ENCODE results near the gene SIRT7. TPM values are rescaled to one million over a fixed set of nuclear protein-coding genes. Genes with fewer than 3 reads are reported as not detected.

SIRT7 gene
- total RNA-seq, 2 experiments from 2014 or later = 56.7 to 57.5 TPM

DNA sequence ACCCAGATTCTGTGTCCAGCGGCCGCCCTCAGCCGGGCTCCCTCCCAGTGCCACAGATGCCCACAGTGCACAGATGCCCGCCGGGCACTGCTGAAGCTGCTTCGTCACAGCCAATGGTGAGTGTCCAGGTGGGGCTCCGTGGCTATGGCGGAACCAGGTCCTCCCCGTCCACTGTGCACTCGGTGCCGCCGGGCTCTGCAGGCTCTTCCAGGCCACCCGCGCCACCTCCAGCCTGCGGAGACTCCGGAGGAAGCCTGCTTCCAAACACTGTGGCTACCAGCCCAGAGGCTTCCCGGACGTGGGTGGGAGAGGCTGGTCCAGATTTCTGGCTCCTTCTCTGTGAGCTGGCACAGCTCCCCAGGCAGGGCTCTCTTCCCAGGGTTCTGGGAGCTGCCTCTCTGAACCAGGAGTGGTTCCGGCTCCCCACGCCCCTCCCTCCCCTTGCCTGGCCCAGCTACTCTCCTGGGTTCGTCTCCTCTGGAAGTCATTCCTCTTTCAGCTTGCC is 22.0 kb upstream of the SIRT7 start:
- Histone ChIP-seq H3K9me3 (ENCODE audit: control insufficient read depth in 1 of 2, insufficient read depth in 1 of 2, low read length in 2 of 2) (peaks cover 0 to 11% of the 10 kb centered on the region in 2 experiments), H3K36me3 (ENCODE audit: insufficient read depth, low read length) (no peaks in the 10 kb centered on the region), H3K4me1 (ENCODE audit: insufficient read depth, low read length) (peaks cover 16% of the 10 kb centered on the region), H3K27me3 (ENCODE audit: control insufficient read depth in 1 of 2, insufficient read depth in 2 of 2, low read length in 2 of 2) (peaks cover 0 to 9% of the 10 kb centered on the region in 2 experiments), H3K27ac (ENCODE audit: low read depth in 1 of 2, low read length in 2 of 2) (no peak overlapping the region), H3K4me3 (ENCODE audit: low read length) (no peak overlapping the region)
- no peak overlapping the region for H3K27ac Mint-ChIP-seq
- DNase-seq (no peak), ATAC-seq (ENCODE audit: poor library complexity) (no peak)
- H3K27me3 Mint-ChIP-seq = peaks cover 6% of the 10 kb centered on the region
- CTCF ChIA-PET = interaction anchor here (1.9 kb wide), 1 partner anchor 20 kb away, joined by 4 read pairs; no protein-coding TSS in a partner anchor
- peak overlapping the region; percentile 38 for H3K4me3 Mint-ChIP-seq
- POLR2A ChIA-PET = interaction anchor here (0.6 kb wide), 1 partner anchor 38 kb away, joined by 3 read pairs; the partner anchor contains the start of gene NPB
- H3K9me3 Mint-ChIP-seq = no peaks in the 10 kb centered on the region
- no peaks in the 10 kb centered on the region for H3K36me3 Mint-ChIP-seq (ENCODE audit: low read depth)
- TF ChIP-seq, protein P1, sequence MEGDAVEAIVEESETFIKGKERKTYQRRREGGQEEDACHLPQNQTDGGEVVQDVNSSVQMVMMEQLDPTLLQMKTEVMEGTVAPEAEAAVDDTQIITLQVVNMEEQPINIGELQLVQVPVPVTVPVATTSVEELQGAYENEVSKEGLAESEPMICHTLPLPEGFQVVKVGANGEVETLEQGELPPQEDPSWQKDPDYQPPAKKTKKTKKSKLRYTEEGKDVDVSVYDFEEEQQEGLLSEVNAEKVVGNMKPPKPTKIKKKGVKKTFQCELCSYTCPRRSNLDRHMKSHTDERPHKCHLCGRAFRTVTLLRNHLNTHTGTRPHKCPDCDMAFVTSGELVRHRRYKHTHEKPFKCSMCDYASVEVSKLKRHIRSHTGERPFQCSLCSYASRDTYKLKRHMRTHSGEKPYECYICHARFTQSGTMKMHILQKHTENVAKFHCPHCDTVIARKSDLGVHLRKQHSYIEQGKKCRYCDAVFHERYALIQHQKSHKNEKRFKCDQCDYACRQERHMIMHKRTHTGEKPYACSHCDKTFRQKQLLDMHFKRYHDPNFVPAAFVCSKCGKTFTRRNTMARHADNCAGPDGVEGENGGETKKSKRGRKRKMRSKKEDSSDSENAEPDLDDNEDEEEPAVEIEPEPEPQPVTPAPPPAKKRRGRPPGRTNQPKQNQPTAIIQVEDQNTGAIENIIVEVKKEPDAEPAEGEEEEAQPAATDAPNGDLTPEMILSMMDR (IDR thresholded peaks at IDR 0.05) = no peak
- no peaks in the 10 kb centered on the region for H3K4me1 Mint-ChIP-seq (ENCODE audit: low read depth)
- intact Hi-C loops (cut with DNase I, micrococcal nuclease) = no loop called here

DNA sequence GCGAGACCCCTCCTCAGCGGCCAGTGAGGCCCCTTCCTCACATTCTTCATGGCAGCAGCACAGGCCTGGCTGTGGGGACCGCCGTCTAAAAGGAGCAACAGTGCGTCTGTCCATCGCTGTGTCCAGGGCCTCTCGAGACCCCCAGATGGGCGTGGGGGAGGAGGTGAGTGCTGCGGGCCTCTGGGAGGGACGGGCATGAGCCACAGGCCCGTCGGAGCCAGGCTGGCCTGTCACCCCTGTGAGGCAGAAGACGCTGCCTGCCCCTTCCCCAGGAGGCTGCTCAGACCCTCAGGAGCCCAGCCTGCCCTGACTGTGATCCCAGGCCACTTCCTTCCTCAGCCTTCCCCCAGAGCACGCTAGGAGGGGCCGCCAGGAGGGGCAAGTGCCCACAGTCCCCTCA is 21.2 kb upstream of the SIRT7 start:
- TF ChIP-seq, protein P1 (IDR thresholded peaks at IDR 0.05) = no peak
- POLR2A ChIA-PET = interaction anchor here (0.6 kb wide), 2 partner anchors 29 to 37 kb away, joined by 3 read pairs; partner anchors contain the start of gene NPB
- CTCF ChIA-PET = interaction anchor here (1.5 kb wide), 1 partner anchor 21 kb away, joined by 5 read pairs; no protein-coding TSS in a partner anchor

DNA sequence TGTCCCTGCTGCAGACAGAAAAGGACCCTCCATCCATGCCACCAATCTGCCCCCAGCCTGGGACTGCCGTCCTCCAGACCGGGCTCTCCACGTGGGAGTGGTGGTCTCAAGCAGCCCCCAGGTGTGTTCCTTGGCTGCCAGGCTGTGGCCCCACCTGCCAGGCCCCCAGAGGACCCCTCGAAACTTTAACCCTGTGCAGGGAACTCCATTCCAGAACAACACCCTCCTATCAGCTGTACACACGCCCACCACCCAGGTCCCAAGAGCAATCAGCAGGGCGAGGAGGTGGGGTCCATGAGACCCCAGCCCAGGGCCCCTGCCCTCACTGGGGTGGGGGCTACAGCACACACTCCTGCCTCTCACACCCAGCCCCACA is 17.7 kb upstream of the SIRT7 start:
- TF ChIP-seq, protein P1 (IDR thresholded peaks at IDR 0.05) = no peak
- ATAC-seq (ENCODE audit: poor library complexity) (no peak), DNase-seq (no peak)
- intact Hi-C loops (cut with DNase I, micrococcal nuclease) = no loop called here
- peak overlapping the region; percentile 45 for H3K4me3 Mint-ChIP-seq
- CTCF ChIA-PET = interaction anchor here (1.2 kb wide), 1 partner anchor 95 kb away, joined by 4 read pairs; the partner anchor contains the start of gene RAC3
- no peak overlapping the region for H3K27ac Mint-ChIP-seq
- Histone ChIP-seq H3K27ac (ENCODE audit: low read depth in 1 of 2, low read length in 2 of 2) (no peak overlapping the region), H3K4me3 (ENCODE audit: low read length) (no peak overlapping the region), H3K27me3 (ENCODE audit: control insufficient read depth in 1 of 2, insufficient read depth in 2 of 2, low read length in 2 of 2) (peaks cover 3% of the 10 kb centered on the region in 2 experiments), H3K4me1 (ENCODE audit: insufficient read depth, low read length) (peaks cover 16% of the 10 kb centered on the region), H3K9me3 (ENCODE audit: control insufficient read depth in 1 of 2, insufficient read depth in 1 of 2, low read length in 2 of 2) (no peaks in the 10 kb centered on the region), H3K36me3 (ENCODE audit: insufficient read depth, low read length) (no peaks in the 10 kb centered on the region)
- H3K9me3 Mint-ChIP-seq = no peaks in the 10 kb centered on the region
- no peaks in the 10 kb centered on the region for H3K36me3 Mint-ChIP-seq (ENCODE audit: low read depth)
- no peaks in the 10 kb centered on the region for H3K4me1 Mint-ChIP-seq (ENCODE audit: low read depth)
- peaks cover 20% of the 10 kb centered on the region for H3K27me3 Mint-ChIP-seq
- POLR2A ChIA-PET = no interaction called here

More for the DNA sequence above, 21.2 kb upstream of the SIRT7 start:
- H3K9me3 Mint-ChIP-seq = no peaks in the 10 kb centered on the region
- ATAC-seq (ENCODE audit: poor library complexity) (no peak), DNase-seq (no peak)
- no peak overlapping the region for H3K4me3 Mint-ChIP-seq
- peaks cover 6% of the 10 kb centered on the region for H3K27me3 Mint-ChIP-seq
- no peak overlapping the region for H3K27ac ChIP-seq (ENCODE audit: low read depth in 1 of 2, low read length in 2 of 2)
- H3K27ac Mint-ChIP-seq = no peak overlapping the region
- peaks cover 0 to 9% of the 10 kb centered on the region in 2 experiments for H3K27me3 ChIP-seq (ENCODE audit: control insufficient read depth in 1 of 2, insufficient read depth in 2 of 2, low read length in 2 of 2)
- no peak overlapping the region for H3K4me3 ChIP-seq (ENCODE audit: low read length)
- peaks cover 0 to 11% of the 10 kb centered on the region in 2 experiments for H3K9me3 ChIP-seq (ENCODE audit: control insufficient read depth in 1 of 2, insufficient read depth in 1 of 2, low read length in 2 of 2)
- intact Hi-C loops (cut with DNase I, micrococcal nuclease) = no loop called here
- H3K36me3 Mint-ChIP-seq (ENCODE audit: low read depth) = no peaks in the 10 kb centered on the region
- no peaks in the 10 kb centered on the region for H3K4me1 Mint-ChIP-seq (ENCODE audit: low read depth)
- H3K36me3 ChIP-seq (ENCODE audit: insufficient read depth, low read length) = no peaks in the 10 kb centered on the region
- H3K4me1 ChIP-seq (ENCODE audit: insufficient read depth, low read length) = peaks cover 16% of the 10 kb centered on the region

All from CD4-positive, alpha-beta T cell (primary cell).